Progenitor cell of endocrine pancreas (in vitro differentiated cells): ENCODE measurements around the gene CACNG1. TPM values are rescaled to one million over a fixed set of nuclear protein-coding genes. Genes with fewer than 3 reads are reported as not detected.

ENCODE experiments used
- DNase-seq: peaks from one replicate; pipeline ENCODE4 v3.0.0; 2021; ENCODE audit warnings: low spot score; ENCODE audit not compliant: unreplicated experiment
- H3K27ac Mint-ChIP-seq: 2 replicates; pipeline ENCODE4 v1.8.0; 2021; ENCODE audit warnings: mild to moderate bottlenecking, moderate library complexity, mixed read lengths
- H3K27me3 Mint-ChIP-seq: 2 replicates; pipeline ENCODE4 v1.8.0; 2021; ENCODE audit warnings: mixed read lengths
- H3K36me3 Mint-ChIP-seq: 2 replicates; pipeline ENCODE4 v1.8.0; 2022; ENCODE audit warnings: mixed read lengths; ENCODE audit not compliant: insufficient read depth
- H3K4me1 Mint-ChIP-seq: 2 replicates; pipeline ENCODE4 v1.8.0; 2021; ENCODE audit warnings: low read depth, mixed read lengths
- H3K4me3 Mint-ChIP-seq: 2 replicates; pipeline ENCODE4 v1.8.0; 2021; ENCODE audit warnings: low read depth, mild to moderate bottlenecking, moderate library complexity, mixed read lengths
- H3K9me3 Mint-ChIP-seq: 2 replicates; pipeline ENCODE4 v1.8.0; 2021; ENCODE audit warnings: low read depth, mixed read lengths
- total RNA-seq: library from RNA; stranded (reverse); gene quantifications from 2 replicates; pipeline ENCODE4 v1.2.1, GENCODE V29; 2021
- TF ChIP-seq, protein P1 (sequence below): fragments of 200-600 bp; sonication (generic); IDR thresholded peaks from one replicate; pipeline ENCODE4 v1.5.0; 2021; ENCODE audit warnings: antibody characterized with exemption, mild to moderate bottlenecking; ENCODE audit not compliant: unreplicated experiment

Gene CACNG1
- total RNA-seq, 1 donor from 2014 or later: 0.22 TPM

- H3K4me1 Mint-ChIP-seq: peaks cover 21% of the 10 kb centered on the region
Measured at GRCh38 chr17:67079491-67079890, 35.1 kb downstream of the CACNG1 start.

DNA sequence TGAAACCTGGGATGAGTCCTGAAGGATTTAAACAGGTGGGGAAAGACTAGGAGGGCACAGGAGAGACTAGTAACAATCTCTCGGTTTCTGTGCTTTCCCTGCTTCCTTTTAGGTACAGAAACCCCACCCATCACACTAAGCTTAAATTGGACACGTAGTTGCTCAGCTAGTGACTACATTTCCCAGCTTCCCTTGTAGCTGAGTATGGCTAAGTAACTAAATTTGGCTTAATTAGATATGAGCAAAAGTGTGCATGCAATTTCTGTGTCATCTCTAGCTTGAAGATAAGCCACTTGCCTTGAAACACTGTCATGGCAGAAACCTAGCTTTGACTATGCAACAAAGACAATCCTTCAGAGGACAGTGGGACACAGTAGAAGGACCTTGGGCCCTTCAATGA is 36.5 kb downstream of the CACNG1 start:
- H3K4me1 Mint-ChIP-seq: peaks cover 12% of the 10 kb centered on the region
- peaks cover 14% of the 10 kb centered on the region for H3K36me3 Mint-ChIP-seq
- no peak overlapping the region for H3K27ac Mint-ChIP-seq
- TF ChIP-seq, protein P1, sequence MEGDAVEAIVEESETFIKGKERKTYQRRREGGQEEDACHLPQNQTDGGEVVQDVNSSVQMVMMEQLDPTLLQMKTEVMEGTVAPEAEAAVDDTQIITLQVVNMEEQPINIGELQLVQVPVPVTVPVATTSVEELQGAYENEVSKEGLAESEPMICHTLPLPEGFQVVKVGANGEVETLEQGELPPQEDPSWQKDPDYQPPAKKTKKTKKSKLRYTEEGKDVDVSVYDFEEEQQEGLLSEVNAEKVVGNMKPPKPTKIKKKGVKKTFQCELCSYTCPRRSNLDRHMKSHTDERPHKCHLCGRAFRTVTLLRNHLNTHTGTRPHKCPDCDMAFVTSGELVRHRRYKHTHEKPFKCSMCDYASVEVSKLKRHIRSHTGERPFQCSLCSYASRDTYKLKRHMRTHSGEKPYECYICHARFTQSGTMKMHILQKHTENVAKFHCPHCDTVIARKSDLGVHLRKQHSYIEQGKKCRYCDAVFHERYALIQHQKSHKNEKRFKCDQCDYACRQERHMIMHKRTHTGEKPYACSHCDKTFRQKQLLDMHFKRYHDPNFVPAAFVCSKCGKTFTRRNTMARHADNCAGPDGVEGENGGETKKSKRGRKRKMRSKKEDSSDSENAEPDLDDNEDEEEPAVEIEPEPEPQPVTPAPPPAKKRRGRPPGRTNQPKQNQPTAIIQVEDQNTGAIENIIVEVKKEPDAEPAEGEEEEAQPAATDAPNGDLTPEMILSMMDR: no peak
- DNase-seq: no peak
- H3K27me3 Mint-ChIP-seq: no peaks in the 10 kb centered on the region
- no peak overlapping the region for H3K4me3 Mint-ChIP-seq
- H3K9me3 Mint-ChIP-seq: no peaks in the 10 kb centered on the region

More at GRCh38 chr17:67079491-67079890, 35.1 kb downstream of the CACNG1 start:
- no peaks in the 10 kb centered on the region for H3K27me3 Mint-ChIP-seq
- H3K9me3 Mint-ChIP-seq: no peaks in the 10 kb centered on the region
- no peak overlapping the region for H3K4me3 Mint-ChIP-seq
- H3K27ac Mint-ChIP-seq: no peak overlapping the region
- TF ChIP-seq, protein P1: no peak
- H3K36me3 Mint-ChIP-seq: peaks cover 7% of the 10 kb centered on the region
- no peak for DNase-seq

GRCh38 chr17:67082107-67082506 is 37.8 kb downstream of the CACNG1 start:
- TF ChIP-seq, protein P1: no peak
- H3K27me3 Mint-ChIP-seq: no peaks in the 10 kb centered on the region
- H3K4me3 Mint-ChIP-seq: no peak overlapping the region
- DNase-seq: no peak
- no peaks in the 10 kb centered on the region for H3K9me3 Mint-ChIP-seq
- H3K36me3 Mint-ChIP-seq: peaks cover 21% of the 10 kb centered on the region
- H3K27ac Mint-ChIP-seq: no peak overlapping the region
- peaks cover under 1% of the 10 kb centered on the region for H3K4me1 Mint-ChIP-seq

- H3K27me3 Mint-ChIP-seq: no peaks in the 10 kb centered on the region
- DNase-seq: no peak
- H3K27ac Mint-ChIP-seq: peak overlapping the region; percentile 43
- no peak overlapping the region for H3K4me3 Mint-ChIP-seq
- TF ChIP-seq, protein P1: no peak
- no peaks in the 10 kb centered on the region for H3K4me1 Mint-ChIP-seq
- H3K36me3 Mint-ChIP-seq: peaks cover 31% of the 10 kb centered on the region
- peaks cover 10% of the 10 kb centered on the region for H3K9me3 Mint-ChIP-seq
Measured at GRCh38 chr17:67085406-67085805, 41.1 kb downstream of the CACNG1 start.

- TF ChIP-seq, protein P1: no peak
- peaks cover 33% of the 10 kb centered on the region for H3K36me3 Mint-ChIP-seq
- H3K4me1 Mint-ChIP-seq: no peaks in the 10 kb centered on the region
- H3K27me3 Mint-ChIP-seq: no peaks in the 10 kb centered on the region
- H3K4me3 Mint-ChIP-seq: no peak overlapping the region
- DNase-seq: no peak
- H3K9me3 Mint-ChIP-seq: peaks cover 11% of the 10 kb centered on the region
- H3K27ac Mint-ChIP-seq: no peak overlapping the region
Measured at GRCh38 chr17:67088639-67089038, 44.3 kb downstream of the CACNG1 start.
